ENCODE data around the gene CDC42. TPM values are rescaled to one million over a fixed set of nuclear protein-coding genes. Genes with fewer than 3 reads are reported as not detected.
A peak's percentile ranks its signal among the peaks of the same experiment; 100 is the strongest.

CDC42 gene
- polyA plus RNA-seq, 1 donor from 2014 or later = 913 TPM

DNA sequence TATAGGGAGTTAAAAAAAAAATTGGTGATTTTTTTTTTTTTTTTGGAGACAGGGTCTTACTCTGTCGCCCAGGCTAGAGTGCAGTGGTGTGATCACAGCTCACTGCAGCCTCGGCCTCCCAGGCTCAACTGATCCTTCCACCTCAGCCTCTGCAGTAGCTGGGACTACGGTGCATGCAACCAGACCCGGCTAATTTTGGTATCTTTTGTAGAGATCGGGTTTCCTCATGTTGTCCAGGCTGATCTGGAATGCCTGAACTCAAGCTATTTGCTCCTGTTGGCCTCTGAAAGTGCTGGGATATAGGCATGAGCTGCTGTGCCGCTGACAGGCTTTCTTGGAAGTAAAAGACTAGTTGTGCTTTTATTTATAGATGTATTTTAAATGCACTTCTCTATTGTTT lies 3.0 kb downstream of the CDC42 start:
- Histone ChIP-seq H3K4me2 (ENCODE audit: low read length) (no peak overlapping the region), H3K9me3 (ENCODE audit: low read length) (no peaks in the 10 kb centered on the region), H3K27me3 (ENCODE audit: insufficient read depth, low read depth, low read length) (no peaks in the 10 kb centered on the region), H3K79me2 (replicated peaks; ENCODE audit: insufficient read depth, low read length) (peaks cover 70% of the 10 kb centered on the region), H2AFZ (ENCODE audit: low read depth, low read length) (no peak overlapping the region), H3K4me3 (ENCODE audit: low read length) (peak overlapping the region; percentile 24), H4K20me1 (ENCODE audit: insufficient read depth) (peaks cover 31% of the 10 kb centered on the region), H3F3A (ENCODE audit: insufficient read depth, low read length, poor library complexity, severe bottlenecking) (no peaks in the 10 kb centered on the region), H3K9me2 (ENCODE audit: insufficient read depth, low read length) (no peaks in the 10 kb centered on the region), H3K9ac (ENCODE audit: low read length) (no peak overlapping the region), H3K27ac (ENCODE audit: low read length) (no peak overlapping the region), H3K36me3 (ENCODE audit: insufficient read depth, low read length) (no peaks in the 10 kb centered on the region)
- no peak for TF ChIP-seq EZH2 (IDR thresholded peaks at IDR 0.05; ENCODE audit: borderline replicate concordance, insufficient read depth, low read length, poor library complexity, severe bottlenecking)
- TF ChIP-seq MXI1 (conservative IDR thresholded peaks at IDR 0.05; ENCODE audit: poor library complexity, severe bottlenecking) = no peak
- TF ChIP-seq, protein P1, sequence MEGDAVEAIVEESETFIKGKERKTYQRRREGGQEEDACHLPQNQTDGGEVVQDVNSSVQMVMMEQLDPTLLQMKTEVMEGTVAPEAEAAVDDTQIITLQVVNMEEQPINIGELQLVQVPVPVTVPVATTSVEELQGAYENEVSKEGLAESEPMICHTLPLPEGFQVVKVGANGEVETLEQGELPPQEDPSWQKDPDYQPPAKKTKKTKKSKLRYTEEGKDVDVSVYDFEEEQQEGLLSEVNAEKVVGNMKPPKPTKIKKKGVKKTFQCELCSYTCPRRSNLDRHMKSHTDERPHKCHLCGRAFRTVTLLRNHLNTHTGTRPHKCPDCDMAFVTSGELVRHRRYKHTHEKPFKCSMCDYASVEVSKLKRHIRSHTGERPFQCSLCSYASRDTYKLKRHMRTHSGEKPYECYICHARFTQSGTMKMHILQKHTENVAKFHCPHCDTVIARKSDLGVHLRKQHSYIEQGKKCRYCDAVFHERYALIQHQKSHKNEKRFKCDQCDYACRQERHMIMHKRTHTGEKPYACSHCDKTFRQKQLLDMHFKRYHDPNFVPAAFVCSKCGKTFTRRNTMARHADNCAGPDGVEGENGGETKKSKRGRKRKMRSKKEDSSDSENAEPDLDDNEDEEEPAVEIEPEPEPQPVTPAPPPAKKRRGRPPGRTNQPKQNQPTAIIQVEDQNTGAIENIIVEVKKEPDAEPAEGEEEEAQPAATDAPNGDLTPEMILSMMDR (IDR thresholded peaks at IDR 0.05; ENCODE audit: poor library complexity, severe bottlenecking) = no peak
- TF ChIP-seq TAF1 (IDR thresholded peaks at IDR 0.05; ENCODE audit: low read depth) = no peak
- no peak for TF ChIP-seq EP300 (conservative IDR thresholded peaks at IDR 0.05; ENCODE audit: poor library complexity, severe bottlenecking)
- no peak for TF ChIP-seq RAD21 (conservative IDR thresholded peaks at IDR 0.05)
- no peak for TF ChIP-seq POLR2AphosphoS5 (IDR thresholded peaks at IDR 0.05)
- TF ChIP-seq SMC3 (conservative IDR thresholded peaks at IDR 0.05; ENCODE audit: poor library complexity) = no peak
- TF ChIP-seq, protein P2, sequence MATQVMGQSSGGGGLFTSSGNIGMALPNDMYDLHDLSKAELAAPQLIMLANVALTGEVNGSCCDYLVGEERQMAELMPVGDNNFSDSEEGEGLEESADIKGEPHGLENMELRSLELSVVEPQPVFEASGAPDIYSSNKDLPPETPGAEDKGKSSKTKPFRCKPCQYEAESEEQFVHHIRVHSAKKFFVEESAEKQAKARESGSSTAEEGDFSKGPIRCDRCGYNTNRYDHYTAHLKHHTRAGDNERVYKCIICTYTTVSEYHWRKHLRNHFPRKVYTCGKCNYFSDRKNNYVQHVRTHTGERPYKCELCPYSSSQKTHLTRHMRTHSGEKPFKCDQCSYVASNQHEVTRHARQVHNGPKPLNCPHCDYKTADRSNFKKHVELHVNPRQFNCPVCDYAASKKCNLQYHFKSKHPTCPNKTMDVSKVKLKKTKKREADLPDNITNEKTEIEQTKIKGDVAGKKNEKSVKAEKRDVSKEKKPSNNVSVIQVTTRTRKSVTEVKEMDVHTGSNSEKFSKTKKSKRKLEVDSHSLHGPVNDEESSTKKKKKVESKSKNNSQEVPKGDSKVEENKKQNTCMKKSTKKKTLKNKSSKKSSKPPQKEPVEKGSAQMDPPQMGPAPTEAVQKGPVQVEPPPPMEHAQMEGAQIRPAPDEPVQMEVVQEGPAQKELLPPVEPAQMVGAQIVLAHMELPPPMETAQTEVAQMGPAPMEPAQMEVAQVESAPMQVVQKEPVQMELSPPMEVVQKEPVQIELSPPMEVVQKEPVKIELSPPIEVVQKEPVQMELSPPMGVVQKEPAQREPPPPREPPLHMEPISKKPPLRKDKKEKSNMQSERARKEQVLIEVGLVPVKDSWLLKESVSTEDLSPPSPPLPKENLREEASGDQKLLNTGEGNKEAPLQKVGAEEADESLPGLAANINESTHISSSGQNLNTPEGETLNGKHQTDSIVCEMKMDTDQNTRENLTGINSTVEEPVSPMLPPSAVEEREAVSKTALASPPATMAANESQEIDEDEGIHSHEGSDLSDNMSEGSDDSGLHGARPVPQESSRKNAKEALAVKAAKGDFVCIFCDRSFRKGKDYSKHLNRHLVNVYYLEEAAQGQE (IDR thresholded peaks at IDR 0.05; ENCODE audit: borderline replicate concordance) = no peak

DNA sequence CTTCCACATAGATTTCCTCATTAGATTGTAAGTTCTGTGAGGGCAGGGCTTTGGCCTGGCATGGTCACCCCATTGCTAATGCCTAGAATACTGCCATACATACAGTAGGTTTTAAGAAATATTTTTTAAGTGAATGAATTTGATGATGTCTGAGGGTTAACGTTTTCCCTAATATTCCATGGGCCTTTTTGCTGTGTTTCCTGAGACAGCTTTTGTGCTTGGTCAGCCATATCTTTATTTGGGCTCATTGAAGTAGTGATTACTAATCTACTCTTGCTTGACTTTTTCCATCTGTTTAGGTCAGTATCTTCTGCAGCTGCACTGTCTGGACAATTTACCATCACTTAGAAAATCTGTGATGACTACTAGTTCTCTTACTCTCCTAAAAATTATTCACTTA lies 3.5 kb downstream of the CDC42 start:
- peak overlapping the region; percentile 24 for H3K4me3 ChIP-seq (ENCODE audit: low read length)
- H3K9me2 ChIP-seq (ENCODE audit: insufficient read depth, low read length) = no peaks in the 10 kb centered on the region
- no peaks in the 10 kb centered on the region for H3K9me3 ChIP-seq (ENCODE audit: low read length)
- no peak overlapping the region for H3K4me2 ChIP-seq (ENCODE audit: low read length)
- H3K36me3 ChIP-seq (ENCODE audit: insufficient read depth, low read length) = no peaks in the 10 kb centered on the region
- TF ChIP-seq TAF1 (IDR thresholded peaks at IDR 0.05; ENCODE audit: low read depth) = no peak
- no peak for TF ChIP-seq POLR2AphosphoS5 (IDR thresholded peaks at IDR 0.05)
- TF ChIP-seq RAD21 (conservative IDR thresholded peaks at IDR 0.05) = no peak
- TF ChIP-seq EZH2 (IDR thresholded peaks at IDR 0.05; ENCODE audit: borderline replicate concordance, insufficient read depth, low read length, poor library complexity, severe bottlenecking) = no peak
- TF ChIP-seq, protein P1 (IDR thresholded peaks at IDR 0.05; ENCODE audit: poor library complexity, severe bottlenecking) = no peak
- no peak for TF ChIP-seq SMC3 (conservative IDR thresholded peaks at IDR 0.05; ENCODE audit: poor library complexity)
- TF ChIP-seq MXI1 (conservative IDR thresholded peaks at IDR 0.05; ENCODE audit: poor library complexity, severe bottlenecking) = no peak
- TF ChIP-seq, protein P2 (IDR thresholded peaks at IDR 0.05; ENCODE audit: borderline replicate concordance) = no peak
- TF ChIP-seq EP300 (conservative IDR thresholded peaks at IDR 0.05; ENCODE audit: poor library complexity, severe bottlenecking) = no peak
- H2AFZ ChIP-seq (ENCODE audit: low read depth, low read length) = no peak overlapping the region
- peaks cover 36% of the 10 kb centered on the region for H4K20me1 ChIP-seq (ENCODE audit: insufficient read depth)
- H3K9ac ChIP-seq (ENCODE audit: low read length) = no peak overlapping the region
- no peak overlapping the region for H3K27ac ChIP-seq (ENCODE audit: low read length)
- H3F3A ChIP-seq (ENCODE audit: insufficient read depth, low read length, poor library complexity, severe bottlenecking) = no peaks in the 10 kb centered on the region
- peaks cover 76% of the 10 kb centered on the region for H3K79me2 ChIP-seq (replicated peaks; ENCODE audit: insufficient read depth, low read length)
- no peaks in the 10 kb centered on the region for H3K27me3 ChIP-seq (ENCODE audit: insufficient read depth, low read depth, low read length)

Measured in neural cell (in vitro differentiated cells).